Measurements from ENCODE around the gene DPP9. TPM values are rescaled to one million over a fixed set of nuclear protein-coding genes. Genes with fewer than 3 reads are reported as not detected.

Gene DPP9
- polyA plus RNA-seq, 4 donors: 37.1 to 59.5 (median 43.3) TPM

GRCh38 chr19:4671185-4671851 lies 52.3 kb downstream of the DPP9 start:
- peaks cover 0 to 7% (median 7%) of the 10 kb centered on the region in 3 donors for H3K4me1 ChIP-seq (ENCODE audit: control insufficient read depth in 3 of 3, insufficient read depth in 2 of 3, low read depth in 1 of 3, low read length in 2 of 3)
- no peak overlapping the region for H3K4me3 ChIP-seq (ENCODE audit: low read depth in 1 of 3, low read length in 3 of 3)
- FAIRE-seq (no peak), DNase-seq (no peak)
- peak overlapping the region in 1 of 3 donors; percentile 72 for H3K27ac ChIP-seq (ENCODE audit: low read depth in 1 of 3, low read length in 2 of 3)
- no peaks in the 10 kb centered on the region for H3K27me3 ChIP-seq (ENCODE audit: control insufficient read depth in 3 of 3, insufficient read depth in 3 of 3, low read length in 3 of 3)
- 54 to 71% (median 58%) methylated on average over 10 of the region's 10 CpGs for WGBS, 3 donors
- peaks cover 5 to 41% (median 6%) of the 10 kb centered on the region in 3 donors for H3K36me3 ChIP-seq (ENCODE audit: control insufficient read depth in 3 of 3, insufficient read depth in 2 of 3, low read depth in 1 of 3, low read length in 3 of 3)
- peaks cover 0 to 2% of the 10 kb centered on the region in 2 donors for H3K9me3 ChIP-seq (ENCODE audit: control insufficient read depth in 2 of 2, insufficient read depth in 1 of 2, low read depth in 1 of 2, low read length in 1 of 2)

DNA sequence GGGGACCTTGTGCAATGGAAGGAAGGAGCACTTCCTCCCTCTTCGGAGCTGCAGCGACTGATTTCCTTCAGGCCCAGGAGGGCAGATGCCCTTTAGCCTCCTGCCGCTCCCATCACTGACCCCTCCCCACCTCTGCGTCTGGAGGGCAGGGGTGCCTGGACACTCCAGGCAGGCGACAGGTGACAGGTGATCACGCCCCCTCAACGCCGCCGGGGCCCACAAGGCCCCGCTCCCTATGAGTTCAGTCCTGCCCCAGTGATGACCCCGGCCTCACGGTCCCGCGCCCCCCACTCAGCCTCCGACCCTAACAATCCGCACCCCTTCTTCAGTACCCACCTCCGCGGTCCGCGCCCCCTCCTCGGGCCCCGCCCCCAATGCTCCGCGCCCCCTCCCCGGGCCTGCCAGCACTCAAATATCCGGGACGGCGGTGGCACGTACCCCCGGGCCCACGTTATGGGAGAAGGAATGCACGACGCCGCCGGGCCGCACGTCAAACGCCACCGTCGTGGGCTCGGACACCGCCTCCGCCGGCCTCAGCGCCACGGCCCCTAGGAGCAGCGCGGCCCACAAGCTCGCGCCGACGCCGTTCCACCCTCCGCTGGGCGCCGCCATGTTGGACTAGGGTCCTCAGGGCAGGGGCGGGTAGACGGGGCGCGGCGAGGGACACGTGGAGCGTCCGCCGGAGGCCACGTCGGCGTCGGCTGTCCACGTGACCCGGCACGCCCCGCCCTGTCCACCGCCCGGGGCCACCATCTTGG lies 53.7 kb downstream of the DPP9 start, which contains the start of gene MYDGF:
Gene MYDGF, minus strand, starts transcription at position 620 of the 758 bp plus-strand sequence. Its CDS starts 8 bp downstream, at position 612.
- WGBS, 3 donors: 0% methylated on average over 31 to 75 of the region's 75 CpGs
- no peaks in the 10 kb centered on the region for H3K27me3 ChIP-seq (ENCODE audit: control insufficient read depth in 3 of 3, insufficient read depth in 3 of 3, low read length in 3 of 3)
- H3K4me3 ChIP-seq (ENCODE audit: low read depth in 1 of 3, low read length in 3 of 3): peak within 1 kb of the TSS; percentile 77 to 99 (median 82)
- peaks cover 3 to 39% (median 5%) of the 10 kb centered on the region in 3 donors for H3K36me3 ChIP-seq (ENCODE audit: control insufficient read depth in 3 of 3, insufficient read depth in 2 of 3, low read depth in 1 of 3, low read length in 3 of 3)
- no peak for FAIRE-seq
- DNase-seq: peak; percentile 89 to 94
- H3K27ac ChIP-seq (ENCODE audit: low read depth in 1 of 3, low read length in 2 of 3): peak within 1 kb of the TSS; percentile 60 to 90 (median 79)
- peaks cover 0 to 2% of the 10 kb centered on the region in 2 donors for H3K9me3 ChIP-seq (ENCODE audit: control insufficient read depth in 2 of 2, insufficient read depth in 1 of 2, low read depth in 1 of 2, low read length in 1 of 2)
- peaks cover 0 to 7% (median 7%) of the 10 kb centered on the region in 3 donors for H3K4me1 ChIP-seq (ENCODE audit: control insufficient read depth in 3 of 3, insufficient read depth in 2 of 3, low read depth in 1 of 3, low read length in 2 of 3)

GRCh38 chr19:4664642-4665041 lies 59.0 kb downstream of the DPP9 start:
- DNase-seq: no peak
- Histone ChIP-seq H3K27ac (ENCODE audit: low read depth in 1 of 3, low read length in 2 of 3) (no peak overlapping the region), H3K36me3 (ENCODE audit: control insufficient read depth in 3 of 3, insufficient read depth in 2 of 3, low read depth in 1 of 3, low read length in 3 of 3) (peaks cover 11 to 81% (median 21%) of the 10 kb centered on the region in 3 donors), H3K9me3 (ENCODE audit: control insufficient read depth in 2 of 2, insufficient read depth in 1 of 2, low read depth in 1 of 2, low read length in 1 of 2) (no peaks in the 10 kb centered on the region), H3K4me1 (ENCODE audit: control insufficient read depth in 3 of 3, insufficient read depth in 2 of 3, low read depth in 1 of 3, low read length in 2 of 3) (peaks cover 0 to 7% (median 3%) of the 10 kb centered on the region in 3 donors), H3K27me3 (ENCODE audit: control insufficient read depth in 3 of 3, insufficient read depth in 3 of 3, low read length in 3 of 3) (no peaks in the 10 kb centered on the region), H3K4me3 (ENCODE audit: low read depth in 1 of 3, low read length in 3 of 3) (no peak overlapping the region)
- WGBS, 3 donors: 88 to 94% (median 89%) methylated on average over 12 of the region's 12 CpGs
- no peak for FAIRE-seq

DNA sequence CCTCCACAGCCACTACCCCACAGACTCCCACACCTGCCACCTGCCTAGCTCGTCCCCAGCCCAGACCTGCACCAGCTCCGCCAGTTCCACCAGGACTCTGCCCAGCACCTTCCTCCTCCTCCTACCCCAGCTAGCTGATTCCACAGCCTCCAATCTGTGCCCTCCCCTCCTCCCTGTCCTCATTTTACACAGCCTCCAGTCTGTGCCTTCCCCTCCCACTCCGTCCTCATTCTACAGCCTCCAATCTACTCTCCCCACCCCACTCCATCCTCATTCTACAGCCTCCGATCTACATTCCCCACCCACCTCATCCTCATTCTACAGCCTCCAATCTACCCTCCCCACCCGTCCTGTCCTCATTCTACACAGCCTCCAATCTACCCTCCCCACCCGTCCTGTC lies 60.8 kb downstream of the DPP9 start:
- WGBS, 3 donors: 82 to 89% (median 88%) methylated on average over 6 of the region's 6 CpGs
- Histone ChIP-seq H3K9me3 (ENCODE audit: control insufficient read depth in 2 of 2, insufficient read depth in 1 of 2, low read depth in 1 of 2, low read length in 1 of 2) (peaks cover 0 to 10% of the 10 kb centered on the region in 2 donors), H3K27ac (ENCODE audit: low read depth in 1 of 3, low read length in 2 of 3) (no peak overlapping the region), H3K36me3 (ENCODE audit: control insufficient read depth in 3 of 3, insufficient read depth in 2 of 3, low read depth in 1 of 3, low read length in 3 of 3) (peaks cover 22 to 91% (median 33%) of the 10 kb centered on the region in 3 donors), H3K27me3 (ENCODE audit: control insufficient read depth in 3 of 3, insufficient read depth in 3 of 3, low read length in 3 of 3) (no peaks in the 10 kb centered on the region), H3K4me3 (ENCODE audit: low read depth in 1 of 3, low read length in 3 of 3) (no peak overlapping the region), H3K4me1 (ENCODE audit: control insufficient read depth in 3 of 3, insufficient read depth in 2 of 3, low read depth in 1 of 3, low read length in 2 of 3) (no peaks in the 10 kb centered on the region)
- no peak for FAIRE-seq
- DNase-seq: no peak

GRCh38 chr19:4662020-4662695 lies 61.5 kb downstream of the DPP9 start:
- Histone ChIP-seq H3K4me1 (ENCODE audit: control insufficient read depth in 3 of 3, insufficient read depth in 2 of 3, low read depth in 1 of 3, low read length in 2 of 3) (no peaks in the 10 kb centered on the region), H3K36me3 (ENCODE audit: control insufficient read depth in 3 of 3, insufficient read depth in 2 of 3, low read depth in 1 of 3, low read length in 3 of 3) (peaks cover 27 to 92% (median 35%) of the 10 kb centered on the region in 3 donors), H3K27ac (ENCODE audit: low read depth in 1 of 3, low read length in 2 of 3) (no peak overlapping the region), H3K4me3 (ENCODE audit: low read depth in 1 of 3, low read length in 3 of 3) (no peak overlapping the region), H3K9me3 (ENCODE audit: control insufficient read depth in 2 of 2, insufficient read depth in 1 of 2, low read depth in 1 of 2, low read length in 1 of 2) (peaks cover 0 to 10% of the 10 kb centered on the region in 2 donors), H3K27me3 (ENCODE audit: control insufficient read depth in 3 of 3, insufficient read depth in 3 of 3, low read length in 3 of 3) (no peaks in the 10 kb centered on the region)
- FAIRE-seq (no peak), DNase-seq (no peak)
- 77 to 84% (median 80%) methylated on average over 20 of the region's 20 CpGs for WGBS, 3 donors

GRCh38 chr19:4660993-4661392 lies 62.6 kb downstream of the DPP9 start:
- FAIRE-seq (no peak), DNase-seq (no peak)
- Histone ChIP-seq H3K4me3 (ENCODE audit: low read depth in 1 of 3, low read length in 3 of 3) (no peak overlapping the region), H3K9me3 (ENCODE audit: control insufficient read depth in 2 of 2, insufficient read depth in 1 of 2, low read depth in 1 of 2, low read length in 1 of 2) (peaks cover 0 to 10% of the 10 kb centered on the region in 2 donors), H3K4me1 (ENCODE audit: control insufficient read depth in 3 of 3, insufficient read depth in 2 of 3, low read depth in 1 of 3, low read length in 2 of 3) (no peaks in the 10 kb centered on the region), H3K36me3 (ENCODE audit: control insufficient read depth in 3 of 3, insufficient read depth in 2 of 3, low read depth in 1 of 3, low read length in 3 of 3) (peaks cover 25 to 94% (median 36%) of the 10 kb centered on the region in 3 donors), H3K27ac (ENCODE audit: low read depth in 1 of 3, low read length in 2 of 3) (no peak overlapping the region), H3K27me3 (ENCODE audit: control insufficient read depth in 3 of 3, insufficient read depth in 3 of 3, low read length in 3 of 3) (no peaks in the 10 kb centered on the region)
- 85 to 89% (median 86%) methylated on average over 4 of the region's 4 CpGs for WGBS, 3 donors

- H3K4me1 ChIP-seq (ENCODE audit: control insufficient read depth in 3 of 3, insufficient read depth in 2 of 3, low read depth in 1 of 3, low read length in 2 of 3): no peaks in the 10 kb centered on the region
- peaks cover 25 to 95% (median 36%) of the 10 kb centered on the region in 3 donors for H3K36me3 ChIP-seq (ENCODE audit: control insufficient read depth in 3 of 3, insufficient read depth in 2 of 3, low read depth in 1 of 3, low read length in 3 of 3)
- DNase-seq (peak in 1 of 2 donors; percentile 47), FAIRE-seq (no peak)
- no peak overlapping the region for H3K4me3 ChIP-seq (ENCODE audit: low read depth in 1 of 3, low read length in 3 of 3)
- H3K9me3 ChIP-seq (ENCODE audit: control insufficient read depth in 2 of 2, insufficient read depth in 1 of 2, low read depth in 1 of 2, low read length in 1 of 2): peaks cover 0 to 10% of the 10 kb centered on the region in 2 donors
- WGBS, 3 donors: 87 to 91% (median 89%) methylated on average over 15 of the region's 15 CpGs
- no peak overlapping the region for H3K27ac ChIP-seq (ENCODE audit: low read depth in 1 of 3, low read length in 2 of 3)
- H3K27me3 ChIP-seq (ENCODE audit: control insufficient read depth in 3 of 3, insufficient read depth in 3 of 3, low read length in 3 of 3): no peaks in the 10 kb centered on the region
Measured at GRCh38 chr19:4660181-4660791, 63.4 kb downstream of the DPP9 start.

DNA sequence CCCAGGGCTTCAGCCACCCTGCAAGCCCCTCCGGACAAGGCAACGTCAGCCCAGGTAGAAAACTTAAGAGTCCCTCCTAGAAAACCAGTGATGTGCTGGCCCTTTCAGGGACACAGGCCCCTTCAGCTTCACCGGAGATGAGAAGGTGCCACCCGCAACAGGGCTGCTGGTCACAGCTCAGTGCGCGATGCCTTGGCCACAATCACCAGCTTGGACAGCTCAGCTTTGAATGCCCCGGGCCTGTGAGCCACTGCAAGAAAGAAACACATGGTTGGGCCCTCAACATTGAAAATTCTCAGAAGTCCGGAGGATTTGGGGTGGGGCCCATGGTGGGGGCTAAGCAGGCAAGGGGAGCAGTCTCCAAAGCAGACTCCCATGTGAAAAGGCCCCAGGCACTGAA lies 65.8 kb downstream of the DPP9 start:
- DNase-seq (no peak), FAIRE-seq (no peak)
- Histone ChIP-seq H3K36me3 (ENCODE audit: control insufficient read depth in 3 of 3, insufficient read depth in 2 of 3, low read depth in 1 of 3, low read length in 3 of 3) (peaks cover 21 to 95% (median 28%) of the 10 kb centered on the region in 3 donors), H3K27ac (ENCODE audit: low read depth in 1 of 3, low read length in 2 of 3) (no peak overlapping the region), H3K4me1 (ENCODE audit: control insufficient read depth in 3 of 3, insufficient read depth in 2 of 3, low read depth in 1 of 3, low read length in 2 of 3) (no peaks in the 10 kb centered on the region), H3K9me3 (ENCODE audit: control insufficient read depth in 2 of 2, insufficient read depth in 1 of 2, low read depth in 1 of 2, low read length in 1 of 2) (peaks cover 0 to 10% of the 10 kb centered on the region in 2 donors), H3K27me3 (ENCODE audit: control insufficient read depth in 3 of 3, insufficient read depth in 3 of 3, low read length in 3 of 3) (no peaks in the 10 kb centered on the region), H3K4me3 (ENCODE audit: low read depth in 1 of 3, low read length in 3 of 3) (no peak overlapping the region)
- WGBS, 3 donors: 88 to 95% (median 92%) methylated on average over 8 of the region's 8 CpGs
